Measurements from ENCODE around the gene COX5A. TPM values are rescaled to one million over a fixed set of nuclear protein-coding genes. Genes with fewer than 3 reads are reported as not detected.
"Not testable (repeated sequence)": the region's sequence is repeated elsewhere in the genome, so short reads cannot be mapped to it uniquely, and the experiment has no call there.

Gene COX5A
- total RNA-seq, 2 experiments from 2014 or later = 346 to 348 TPM

DNA sequence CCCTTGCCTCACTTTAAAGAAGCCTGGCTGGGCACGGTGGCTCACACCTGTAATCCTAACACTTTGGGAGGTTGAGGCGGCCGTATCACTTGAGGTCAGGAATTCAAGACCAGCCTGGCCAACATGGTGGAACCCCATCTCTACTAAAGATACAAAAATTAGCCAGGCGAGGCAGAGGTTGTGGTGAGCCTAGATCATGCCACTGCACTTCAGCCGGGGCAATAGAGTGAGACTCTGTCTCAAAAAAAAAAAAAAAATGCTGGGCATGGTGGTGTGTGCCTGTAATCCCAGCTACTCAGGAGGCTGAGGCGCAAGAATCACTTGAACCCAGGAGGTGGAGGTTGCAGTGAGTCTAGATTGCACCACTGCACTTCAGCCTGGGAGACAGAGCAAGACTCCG is 43.5 kb downstream of the COX5A start:
- DNase-seq; H3K27ac Mint-ChIP-seq; H3K9me3 Mint-ChIP-seq; H3K27me3 Mint-ChIP-seq (ENCODE audit: low read depth); intact Hi-C loops (cut with micrococcal nuclease); H3K4me3 Mint-ChIP-seq: not testable (repeated sequence)
- CTCF ChIA-PET = interaction anchor here (0.6 to 2.9 kb wide), 5 partner anchors 9 to 83 kb away, joined by 3 to 10 read pairs (median 4); no protein-coding TSS in a partner anchor
- peaks cover 36% of the 10 kb centered on the region for H3K36me3 Mint-ChIP-seq (ENCODE audit: low read depth)
- H3K4me1 Mint-ChIP-seq (ENCODE audit: low read depth) = peaks cover 36% of the 10 kb centered on the region

DNA sequence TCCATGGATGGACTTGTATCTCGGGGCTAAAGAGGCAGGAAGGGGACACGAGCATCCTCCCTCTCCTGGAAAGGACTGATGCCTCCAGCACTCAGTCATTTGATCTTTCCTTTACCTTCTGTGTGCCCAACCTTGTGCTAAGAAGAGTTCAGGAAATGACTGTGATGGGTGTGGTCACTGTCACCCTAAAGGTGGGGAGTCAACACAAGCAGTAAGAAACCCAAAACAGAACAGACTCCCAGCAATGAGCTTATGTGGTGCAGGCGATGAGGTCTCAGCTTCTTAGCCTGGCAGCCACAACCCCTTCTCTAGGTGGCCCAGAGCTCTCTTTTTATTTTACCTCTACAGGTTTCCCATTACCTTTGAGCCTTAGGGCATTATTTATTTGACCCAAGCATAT is 44.2 kb downstream of the COX5A start:
- peaks cover 34% of the 10 kb centered on the region for H3K36me3 Mint-ChIP-seq (ENCODE audit: low read depth)

DNA sequence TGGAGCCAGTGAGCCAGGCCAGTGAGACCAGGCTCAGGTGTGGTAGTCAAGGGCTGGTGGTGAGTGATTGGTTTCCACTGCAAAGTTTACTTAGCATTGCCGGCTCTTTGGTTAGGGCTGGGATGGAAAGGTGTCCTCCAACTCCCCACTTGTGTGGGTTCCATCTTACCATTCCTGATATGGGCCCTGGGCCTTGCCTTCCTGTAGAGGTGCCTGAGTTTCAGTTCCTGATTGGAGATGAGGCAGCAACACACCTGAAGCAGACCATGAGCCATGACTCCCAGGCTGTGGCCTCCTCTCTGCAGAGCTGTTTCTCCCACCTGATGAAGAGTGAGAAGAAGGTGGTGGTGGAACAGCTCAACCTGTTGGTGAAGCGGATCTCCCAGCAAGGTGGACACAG is 44.9 kb downstream of the COX5A start:
- H3K27me3 Mint-ChIP-seq (ENCODE audit: low read depth) = no peaks in the 10 kb centered on the region
- H3K4me1 Mint-ChIP-seq (ENCODE audit: low read depth) = peaks cover 41% of the 10 kb centered on the region
- H3K4me3 Mint-ChIP-seq = no peak overlapping the region
- CTCF ChIA-PET = interaction anchor here (3.1 kb wide), 1 partner anchor 9 kb away, joined by 26 read pairs; no protein-coding TSS in a partner anchor
- intact Hi-C loops (cut with micrococcal nuclease) = no loop called here
- no peaks in the 10 kb centered on the region for H3K9me3 Mint-ChIP-seq
- no peak for DNase-seq
- H3K27ac Mint-ChIP-seq = peak overlapping the region; percentile 86
- H3K36me3 Mint-ChIP-seq (ENCODE audit: low read depth) = peaks cover 34% of the 10 kb centered on the region

More for the DNA sequence above, 44.2 kb downstream of the COX5A start:
- Mint-ChIP-seq H3K27me3 (ENCODE audit: low read depth) (no peaks in the 10 kb centered on the region), H3K4me1 (ENCODE audit: low read depth) (peaks cover 41% of the 10 kb centered on the region), H3K4me3 (no peak overlapping the region), H3K27ac (peak overlapping the region; percentile 86), H3K9me3 (no peaks in the 10 kb centered on the region)
- DNase-seq = peak; percentile 32
- CTCF ChIA-PET = interaction anchor here (0.7 to 3.1 kb wide), 4 partner anchors 8 to 56 kb away, joined by 3 to 26 read pairs (median 7); no protein-coding TSS in a partner anchor
- intact Hi-C loops (cut with micrococcal nuclease) = no loop called here

DNA sequence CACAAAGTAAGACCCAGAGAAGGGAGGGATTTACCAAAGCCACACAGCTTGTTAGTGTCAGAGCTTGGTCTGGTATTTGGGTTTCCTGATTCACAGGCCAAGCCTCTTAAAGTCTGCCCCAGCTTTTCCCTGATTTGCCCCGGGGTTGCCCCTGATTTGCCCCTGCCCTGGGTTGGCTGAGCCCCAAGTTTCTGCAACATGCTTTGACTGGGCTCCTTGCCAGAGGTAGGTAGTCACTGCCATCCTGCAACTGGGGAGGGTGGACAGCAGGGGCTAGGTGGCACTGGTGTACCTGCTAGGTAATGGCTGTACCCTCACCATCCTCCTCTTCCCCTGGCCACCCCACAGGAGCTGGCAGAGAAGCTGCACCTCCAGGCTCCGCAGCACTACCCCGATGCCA is 45.6 kb downstream of the COX5A start:
- DNase-seq = peak; percentile 39
- CTCF ChIA-PET = interaction anchor here (3.1 kb wide), 1 partner anchor 9 kb away, joined by 26 read pairs; no protein-coding TSS in a partner anchor
- Mint-ChIP-seq H3K4me1 (ENCODE audit: low read depth) (peaks cover 42% of the 10 kb centered on the region), H3K4me3 (no peak overlapping the region), H3K27me3 (ENCODE audit: low read depth) (no peaks in the 10 kb centered on the region), H3K36me3 (ENCODE audit: low read depth) (peaks cover 34% of the 10 kb centered on the region), H3K27ac (peak overlapping the region; percentile 86), H3K9me3 (no peaks in the 10 kb centered on the region)
- intact Hi-C loops (cut with micrococcal nuclease) = no loop called here

DNA sequence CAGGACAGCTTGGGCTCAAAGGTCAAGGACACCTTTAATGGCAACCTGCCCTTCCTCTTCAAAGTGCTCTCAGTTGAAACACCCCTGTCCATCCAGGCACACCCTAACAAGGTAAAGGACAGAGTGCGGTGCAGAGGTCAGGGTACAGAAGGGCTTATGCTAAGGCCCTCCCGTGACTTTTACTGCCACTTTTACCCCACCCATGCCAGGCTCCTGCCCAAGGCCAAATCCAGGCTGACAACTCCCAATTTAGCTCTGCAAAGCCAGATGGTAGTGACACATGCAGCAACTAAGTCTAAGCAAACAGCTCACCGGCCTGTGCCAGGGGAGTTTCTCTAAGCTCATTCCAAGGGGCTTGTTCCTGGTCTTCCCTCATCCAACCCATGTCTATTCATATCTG is 46.4 kb downstream of the COX5A start:
- CTCF ChIA-PET = interaction anchor here (3.1 kb wide), 1 partner anchor 10 kb away, joined by 26 read pairs; no protein-coding TSS in a partner anchor
- Mint-ChIP-seq H3K36me3 (ENCODE audit: low read depth) (peaks cover 30% of the 10 kb centered on the region), H3K9me3 (no peaks in the 10 kb centered on the region), H3K4me1 (ENCODE audit: low read depth) (peaks cover 43% of the 10 kb centered on the region), H3K27ac (peak overlapping the region; percentile 47), H3K27me3 (ENCODE audit: low read depth) (no peaks in the 10 kb centered on the region), H3K4me3 (no peak overlapping the region)
- intact Hi-C loops (cut with micrococcal nuclease) = loop anchor here (2.0 kb wide), 1 partner anchor 15 kb away; the partner anchor contains the start of gene FAM219B
- no peak for DNase-seq

DNA sequence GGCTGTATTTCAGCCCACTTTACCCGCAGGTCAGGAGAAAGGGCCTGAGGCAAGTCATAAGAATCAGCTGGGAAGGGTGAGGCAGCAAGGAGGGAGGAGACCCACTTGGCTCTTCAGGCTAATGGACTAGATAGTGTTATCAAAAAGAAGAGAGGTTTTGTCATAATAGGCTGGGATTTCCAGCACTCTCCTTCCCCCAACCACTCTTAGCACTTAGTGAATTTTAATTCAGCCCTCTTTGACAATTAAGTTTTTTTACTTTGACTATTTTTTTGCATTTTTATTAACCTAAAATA is 47.3 kb downstream of the COX5A start:
- no peak for DNase-seq
- H3K4me1 Mint-ChIP-seq (ENCODE audit: low read depth) = peaks cover 43% of the 10 kb centered on the region
- H3K36me3 Mint-ChIP-seq (ENCODE audit: low read depth) = peaks cover 30% of the 10 kb centered on the region
- intact Hi-C loops (cut with micrococcal nuclease) = loop anchor here (1.0 to 2.0 kb wide), 2 partner anchors 16 to 47 kb away; partner anchors contain the start of genes FAM219B and ULK3
- H3K27me3 Mint-ChIP-seq (ENCODE audit: low read depth) = no peaks in the 10 kb centered on the region
- CTCF ChIA-PET = no interaction called here
- H3K9me3 Mint-ChIP-seq = no peaks in the 10 kb centered on the region
- peak overlapping the region; percentile 94 for H3K4me3 Mint-ChIP-seq
- peak overlapping the region; percentile 92 for H3K27ac Mint-ChIP-seq

DNA sequence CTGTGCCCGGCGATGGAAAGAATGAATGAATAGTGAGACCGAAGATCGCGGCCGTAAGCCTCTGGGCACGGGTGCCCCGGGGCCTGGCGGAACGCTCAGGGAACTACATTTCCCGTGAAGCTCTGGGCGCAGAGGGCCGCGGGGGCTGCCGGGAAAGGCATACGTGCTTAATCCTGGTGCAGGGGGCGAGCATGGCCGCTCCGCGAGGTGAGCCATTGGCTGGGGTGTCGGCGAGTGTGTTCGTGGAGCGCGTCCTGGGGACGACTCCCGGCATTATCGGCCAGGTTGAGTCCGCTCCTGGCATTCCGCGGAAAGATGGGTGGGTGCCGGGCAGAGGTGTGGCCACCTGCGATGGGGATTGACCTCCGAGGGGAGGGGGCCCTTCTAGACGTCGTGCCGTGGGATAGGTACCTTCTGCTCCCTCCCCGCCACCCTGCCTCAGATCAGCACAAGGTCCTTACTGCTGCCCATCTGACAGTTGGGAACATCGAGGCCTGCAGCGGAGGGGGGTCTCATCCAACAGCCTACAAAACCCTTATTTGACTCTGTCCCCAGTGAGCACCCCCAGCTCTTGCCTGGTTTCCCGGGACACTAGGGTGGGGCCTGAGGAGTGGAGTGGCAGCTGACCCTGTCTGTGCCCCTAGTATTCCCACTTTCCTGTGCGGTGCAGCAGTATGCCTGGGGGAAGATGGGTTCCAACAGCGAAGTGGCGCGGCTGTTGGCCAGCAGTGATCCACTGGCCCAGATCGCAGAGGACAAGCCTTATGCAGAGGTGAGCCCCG is 47.8 kb downstream of the COX5A start, which contains the start of gene MPI:
TSS of gene MPI (plus strand) at position 160 of the 782 bp plus-strand sequence. CDS start at position 192, 32 bp downstream.
- CTCF ChIA-PET = interaction anchor here (2.2 to 2.3 kb wide), 2 partner anchors 11 to 16 kb away, joined by 7 to 22 read pairs; partner anchors contain the start of gene FAM219B
- H3K9me3 Mint-ChIP-seq = no peaks in the 10 kb centered on the region
- intact Hi-C loops (cut with micrococcal nuclease) = loop anchor here (1.0 to 2.0 kb wide), 4 partner anchors 17 to 48 kb away; partner anchors contain the start of genes COX5A, FAM219B, SCAMP2 and ULK3
- peak within 1 kb of the TSS; percentile 94 for H3K4me3 Mint-ChIP-seq
- no peaks in the 10 kb centered on the region for H3K27me3 Mint-ChIP-seq (ENCODE audit: low read depth)
- H3K36me3 Mint-ChIP-seq (ENCODE audit: low read depth) = peaks cover 26% of the 10 kb centered on the region
- peak within 1 kb of the TSS; percentile 92 for H3K27ac Mint-ChIP-seq
- peak; percentile 93 for DNase-seq
- H3K4me1 Mint-ChIP-seq (ENCODE audit: low read depth) = peaks cover 43% of the 10 kb centered on the region

DNA sequence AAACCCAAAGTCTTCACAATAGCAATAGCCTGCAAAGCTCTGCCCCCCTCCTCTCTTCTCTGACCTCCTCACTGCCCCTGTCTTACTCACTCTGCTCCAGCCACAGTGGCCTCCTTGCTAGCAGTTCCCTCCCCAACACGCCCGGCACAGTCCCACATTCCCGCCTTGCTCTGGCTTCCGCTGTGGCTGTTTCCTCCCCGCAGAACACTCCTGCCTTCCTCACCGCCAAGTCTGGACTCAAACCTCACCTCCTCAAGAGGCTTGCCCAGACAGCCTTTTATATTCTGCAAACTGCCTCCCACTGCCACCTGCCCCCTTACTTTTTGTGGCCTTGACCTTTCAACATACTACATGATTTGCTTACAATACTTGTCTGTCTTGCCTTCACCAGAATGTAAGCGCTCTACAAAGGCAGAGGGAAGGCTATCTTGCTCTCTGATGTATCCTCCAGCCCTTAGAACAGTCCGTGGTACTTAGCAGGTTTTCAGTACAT is 48.4 kb downstream of the COX5A start:
- intact Hi-C loops (cut with micrococcal nuclease) = loop anchor here (1.0 kb wide), 2 partner anchors 16 to 49 kb away; partner anchors contain the start of genes COX5A and SCAMP2
- H3K4me1 Mint-ChIP-seq (ENCODE audit: low read depth) = peaks cover 43% of the 10 kb centered on the region
- peak overlapping the region; percentile 92 for H3K27ac Mint-ChIP-seq
- no peaks in the 10 kb centered on the region for H3K27me3 Mint-ChIP-seq (ENCODE audit: low read depth)
- H3K4me3 Mint-ChIP-seq = peak overlapping the region; percentile 94
- peak; percentile 45 for DNase-seq
- peaks cover 26% of the 10 kb centered on the region for H3K36me3 Mint-ChIP-seq (ENCODE audit: low read depth)
- CTCF ChIA-PET = interaction anchor here (2.2 to 2.3 kb wide), 2 partner anchors 12 to 17 kb away, joined by 7 to 22 read pairs; partner anchors contain the start of gene FAM219B
- H3K9me3 Mint-ChIP-seq = no peaks in the 10 kb centered on the region

DNA sequence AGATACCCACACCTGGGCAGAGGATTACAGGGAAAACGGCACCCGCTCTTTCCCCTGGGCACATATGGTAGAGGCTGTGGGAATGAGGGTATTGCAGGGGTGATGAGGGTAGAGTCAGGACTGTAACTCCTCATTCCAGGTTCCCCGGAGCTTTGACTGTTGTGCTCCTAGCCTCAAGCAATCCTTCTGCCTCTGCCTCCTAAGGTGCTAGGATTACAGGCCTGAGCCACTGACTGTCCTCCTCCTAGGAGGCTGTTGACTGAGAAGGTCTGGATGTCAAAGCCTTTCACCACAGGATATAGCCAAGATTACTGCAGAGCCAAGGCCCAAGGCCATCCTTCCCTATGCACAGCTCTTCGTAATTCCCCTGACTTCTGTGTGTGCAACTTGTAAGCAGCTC is 49.2 kb downstream of the COX5A start:
- peaks cover 24% of the 10 kb centered on the region for H3K36me3 Mint-ChIP-seq (ENCODE audit: low read depth)
- H3K27ac Mint-ChIP-seq = peak overlapping the region; percentile 92
- H3K4me1 Mint-ChIP-seq (ENCODE audit: low read depth) = peaks cover 41% of the 10 kb centered on the region
- no peaks in the 10 kb centered on the region for H3K9me3 Mint-ChIP-seq
- intact Hi-C loops (cut with micrococcal nuclease) = loop anchor here (1.0 kb wide), 2 partner anchors 15 to 50 kb away; partner anchors contain the start of genes COX5A and SCAMP2
- peak overlapping the region; percentile 94 for H3K4me3 Mint-ChIP-seq
- DNase-seq = no peak
- CTCF ChIA-PET = interaction anchor here (2.2 to 2.3 kb wide), 2 partner anchors 13 to 18 kb away, joined by 7 to 22 read pairs; partner anchors contain the start of gene FAM219B
- H3K27me3 Mint-ChIP-seq (ENCODE audit: low read depth) = no peaks in the 10 kb centered on the region

DNA sequence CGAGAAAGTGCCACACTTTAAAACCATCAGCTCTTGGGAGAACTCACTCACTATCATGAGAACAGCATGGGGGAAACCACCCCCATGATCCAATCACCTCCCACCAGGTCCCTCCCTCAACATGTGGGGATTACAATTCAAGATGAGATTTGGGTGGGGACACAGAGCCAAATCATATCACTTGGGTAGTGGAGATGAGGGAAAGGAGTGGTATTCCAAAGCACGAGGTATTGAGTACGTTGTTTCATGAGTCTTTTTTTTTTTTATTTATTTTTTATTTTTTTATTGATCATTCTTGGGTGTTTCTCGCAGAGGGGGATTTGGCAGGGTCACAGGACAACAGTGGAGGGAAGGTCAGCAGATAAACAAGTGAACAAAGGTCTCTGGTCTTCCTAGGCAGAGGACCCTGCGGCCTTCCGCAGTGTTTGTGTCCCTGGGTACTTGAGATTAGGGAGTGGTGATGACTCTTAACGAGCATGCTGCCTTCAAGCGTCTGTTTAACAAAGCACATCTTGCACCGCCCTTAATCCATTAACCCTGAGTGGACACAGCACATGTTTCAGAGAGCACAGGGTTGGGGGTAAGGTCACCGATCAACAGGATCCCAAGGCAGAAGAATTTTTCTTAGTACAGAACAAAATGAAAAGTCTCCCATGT is 50.2 kb downstream of the COX5A start:
- DNase-seq; H3K27me3 Mint-ChIP-seq (ENCODE audit: low read depth); intact Hi-C loops (cut with micrococcal nuclease); H3K4me3 Mint-ChIP-seq; H3K27ac Mint-ChIP-seq; H3K9me3 Mint-ChIP-seq: not testable (repeated sequence)
- Mint-ChIP-seq H3K4me1 (ENCODE audit: low read depth) (peaks cover 30% of the 10 kb centered on the region), H3K36me3 (ENCODE audit: low read depth) (peaks cover 15% of the 10 kb centered on the region)
- CTCF ChIA-PET = interaction anchor here (0.7 to 2.3 kb wide), 3 partner anchors 14 to 52 kb away, joined by 3 to 22 read pairs (median 4); no protein-coding TSS in a partner anchor

DNA sequence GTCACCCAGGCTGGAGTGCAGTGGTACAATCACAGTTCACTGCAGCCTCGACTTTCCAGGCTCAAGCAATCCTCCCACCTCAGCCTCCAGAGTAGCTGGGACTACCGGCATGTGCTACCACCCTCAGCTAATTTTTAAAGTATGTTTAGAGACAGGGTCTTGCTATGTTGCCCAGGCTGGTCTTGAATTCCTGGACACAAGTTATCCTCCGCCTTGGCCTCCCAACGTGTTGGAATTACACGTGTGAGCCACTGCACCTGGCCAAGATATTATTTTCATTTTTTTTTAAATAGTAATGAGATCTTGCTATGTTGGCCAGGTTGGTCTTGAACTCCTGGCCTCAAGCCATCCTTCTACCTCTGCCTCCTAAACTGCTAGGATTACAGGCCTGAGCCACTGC is 52.4 kb downstream of the COX5A start:
- intact Hi-C loops (cut with micrococcal nuclease) = no loop called here
- CTCF ChIA-PET = interaction anchor here (0.6 to 1.8 kb wide), 3 partner anchors 17 to 251 kb away, joined by 3 to 11 read pairs (median 6); no protein-coding TSS in a partner anchor
- peaks cover 2% of the 10 kb centered on the region for H3K36me3 Mint-ChIP-seq (ENCODE audit: low read depth)
- H3K27me3 Mint-ChIP-seq (ENCODE audit: low read depth) = no peaks in the 10 kb centered on the region
- peaks cover 11% of the 10 kb centered on the region for H3K4me1 Mint-ChIP-seq (ENCODE audit: low read depth)
- H3K9me3 Mint-ChIP-seq = peaks cover 3% of the 10 kb centered on the region
- DNase-seq = no peak
- no peak overlapping the region for H3K27ac Mint-ChIP-seq
- no peak overlapping the region for H3K4me3 Mint-ChIP-seq
